Lower leg skin (tissue), 4 donors: ENCODE results near the gene UNKL. TPM values are rescaled to one million over a fixed set of nuclear protein-coding genes. Genes with fewer than 3 reads are reported as not detected.

ENCODE experiments used
- DNase-seq, 2 donors: peaks; one replicate each; pipeline ENCODE4 v3.0.0-alpha.2; 2019; ENCODE audit warnings: low spot score in 2 of 2
- H3K4me3 ChIP-seq: fragments of 200-600 bp; sonication (generic); 2 replicates; pipeline ENCODE4 v1.5.1; 2017; ENCODE audit warnings: mild to moderate bottlenecking, low read depth; ENCODE audit not compliant: poor library complexity, severe bottlenecking
- POLR2A ChIP-seq, 2 donors: fragments of 450-650 bp; IDR thresholded peaks; one replicate each; pipeline ENCODE4 v1.6.1; 2016 to 2017; ENCODE audit warnings: antibody characterized with exemption in 2 of 2, mild to moderate bottlenecking in 1 of 2, moderate library complexity in 1 of 2
- WGBS, 2 donors: methylation state at CpG; one replicate each; pipeline ENCODE4 v1.1.5; 2018; 5-methylcytosine and 5-hydroxymethylcytosine counted together
- intact Hi-C: fragments of 100-400 bp; cut with DNase I; formaldehyde crosslinking; loops from one replicate; pipeline ENCODE4 v1.15.0; 2023; ENCODE audit warnings: low total_unique reads
- total RNA-seq, 4 donors: library from RNA; depleted of rRNA; stranded (reverse); fragments of >200 nt; gene quantifications; one replicate each; pipeline ENCODE4 v1.1.0, GENCODE V29; 2016
- TF ChIP-seq, protein P1 (sequence below), 3 donors: fragments of 450-650 bp; IDR thresholded peaks; one replicate each; pipeline ENCODE4 v1.5.1; 2016; ENCODE audit warnings: antibody characterized with exemption in 3 of 3, mild to moderate bottlenecking in 3 of 3, moderate library complexity in 2 of 3

Gene UNKL
- total RNA-seq, 4 donors from 2014 or later: 25.7 to 63.4 (median 36.6) TPM

DNA sequence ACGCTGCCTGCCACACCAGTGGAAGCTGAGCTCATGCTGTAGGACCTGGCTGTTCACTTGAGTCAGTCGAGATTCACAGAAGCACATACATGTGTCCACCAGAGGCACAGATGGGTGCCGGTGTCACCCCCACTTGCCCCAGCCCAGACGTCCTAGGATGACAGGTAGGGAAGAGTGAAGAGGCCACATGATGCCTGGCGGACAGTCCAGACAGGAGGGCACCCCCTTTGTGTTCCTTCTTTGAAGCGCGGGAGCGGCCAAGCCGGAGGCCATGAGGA lies 96.3 kb downstream of the UNKL start:
- DNase-seq: no peak
- H3K4me3 ChIP-seq: no peak overlapping the region
- TF ChIP-seq, protein P1, sequence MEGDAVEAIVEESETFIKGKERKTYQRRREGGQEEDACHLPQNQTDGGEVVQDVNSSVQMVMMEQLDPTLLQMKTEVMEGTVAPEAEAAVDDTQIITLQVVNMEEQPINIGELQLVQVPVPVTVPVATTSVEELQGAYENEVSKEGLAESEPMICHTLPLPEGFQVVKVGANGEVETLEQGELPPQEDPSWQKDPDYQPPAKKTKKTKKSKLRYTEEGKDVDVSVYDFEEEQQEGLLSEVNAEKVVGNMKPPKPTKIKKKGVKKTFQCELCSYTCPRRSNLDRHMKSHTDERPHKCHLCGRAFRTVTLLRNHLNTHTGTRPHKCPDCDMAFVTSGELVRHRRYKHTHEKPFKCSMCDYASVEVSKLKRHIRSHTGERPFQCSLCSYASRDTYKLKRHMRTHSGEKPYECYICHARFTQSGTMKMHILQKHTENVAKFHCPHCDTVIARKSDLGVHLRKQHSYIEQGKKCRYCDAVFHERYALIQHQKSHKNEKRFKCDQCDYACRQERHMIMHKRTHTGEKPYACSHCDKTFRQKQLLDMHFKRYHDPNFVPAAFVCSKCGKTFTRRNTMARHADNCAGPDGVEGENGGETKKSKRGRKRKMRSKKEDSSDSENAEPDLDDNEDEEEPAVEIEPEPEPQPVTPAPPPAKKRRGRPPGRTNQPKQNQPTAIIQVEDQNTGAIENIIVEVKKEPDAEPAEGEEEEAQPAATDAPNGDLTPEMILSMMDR (IDR thresholded peaks at IDR 0.05): no peak
- TF ChIP-seq POLR2A (IDR thresholded peaks at IDR 0.05): no peak
- intact Hi-C loops: no loop called here
- 80 to 84% methylated on average over 9 of the region's 9 CpGs for WGBS, 2 donors

GRCh38 chr16:1317479-1318267 lies 96.8 kb downstream of the UNKL start:
- DNase-seq: no peak
- TF ChIP-seq, protein P1 (IDR thresholded peaks at IDR 0.05): no peak
- no peak for TF ChIP-seq POLR2A (IDR thresholded peaks at IDR 0.05)
- intact Hi-C loops: no loop called here
- H3K4me3 ChIP-seq: no peak overlapping the region
- WGBS, 2 donors: 89 to 90% methylated on average over 27 to 32 of the region's 32 CpGs

GRCh38 chr16:1316033-1316405 lies 98.5 kb downstream of the UNKL start:
- intact Hi-C loops: no loop called here
- no peak for TF ChIP-seq POLR2A (IDR thresholded peaks at IDR 0.05)
- TF ChIP-seq, protein P1 (IDR thresholded peaks at IDR 0.05): no peak
- no peak overlapping the region for H3K4me3 ChIP-seq
- 80 to 86% methylated on average over 14 of the region's 14 CpGs for WGBS, 2 donors
- no peak for DNase-seq

DNA sequence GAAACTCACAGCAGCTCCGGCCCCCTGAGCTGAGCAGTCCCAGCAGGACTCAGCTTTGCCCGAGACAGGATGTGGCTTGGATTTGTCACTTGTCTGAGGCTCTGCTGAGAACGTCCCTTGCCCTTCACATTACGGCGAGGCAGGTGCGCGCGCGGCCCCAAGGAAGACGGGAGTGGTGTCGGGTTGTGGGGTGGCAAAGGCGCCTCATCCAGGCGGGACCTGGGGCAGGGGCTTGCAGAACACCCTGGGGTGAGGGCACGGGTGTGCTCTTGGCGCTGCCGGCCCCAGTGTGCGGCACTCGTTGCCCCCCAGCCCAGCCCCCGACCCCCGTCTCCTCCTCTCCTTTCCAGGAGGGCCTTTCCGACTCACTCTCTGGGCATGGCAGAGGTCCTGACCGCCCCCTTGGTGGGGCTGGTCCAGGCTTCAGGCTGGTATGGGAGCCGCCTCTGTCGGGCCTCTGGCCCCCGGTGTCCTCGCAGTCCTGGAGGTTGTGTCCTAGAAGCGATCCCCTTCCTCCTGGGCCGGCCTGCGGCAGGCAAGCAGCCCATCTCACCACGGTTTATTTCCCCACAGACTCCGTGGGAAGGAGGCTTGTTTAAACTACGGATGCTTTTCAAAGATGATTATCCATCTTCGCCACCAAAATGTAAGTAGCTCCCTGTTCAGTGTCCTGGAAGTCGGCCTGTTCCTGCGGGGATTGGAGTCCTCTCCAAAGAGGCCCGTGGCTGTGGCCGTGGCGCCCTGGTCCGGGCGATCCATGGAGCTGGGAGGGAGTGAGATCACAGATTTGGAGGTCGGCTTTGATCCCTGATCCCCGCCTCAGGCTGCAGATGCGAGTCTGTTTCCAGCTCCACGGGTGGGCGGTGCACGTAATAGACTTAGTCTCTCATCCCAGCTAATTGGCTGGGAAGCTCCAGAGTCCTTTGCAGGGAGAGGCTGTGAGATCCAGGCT lies 99.1 kb downstream of the UNKL start:
- WGBS, 2 donors: 85 to 86% methylated on average over 45 of the region's 46 CpGs
- DNase-seq: no peak
- intact Hi-C loops: no loop called here
- TF ChIP-seq, protein P1 (IDR thresholded peaks at IDR 0.05): no peak
- TF ChIP-seq POLR2A (IDR thresholded peaks at IDR 0.05): no peak
- H3K4me3 ChIP-seq: no peak overlapping the region

- intact Hi-C loops: no loop called here
- DNase-seq: no peak
- TF ChIP-seq POLR2A (IDR thresholded peaks at IDR 0.05): no peak
- TF ChIP-seq, protein P1 (IDR thresholded peaks at IDR 0.05): no peak
- 84 to 90% methylated on average over 16 to 18 of the region's 28 CpGs for WGBS, 2 donors
- no peak overlapping the region for H3K4me3 ChIP-seq
Observed at GRCh38 chr16:1314399-1315068, 100.0 kb downstream of the UNKL start.
